Measurements from ENCODE around the gene FNDC3A.

Gene FNDC3A

DNA sequence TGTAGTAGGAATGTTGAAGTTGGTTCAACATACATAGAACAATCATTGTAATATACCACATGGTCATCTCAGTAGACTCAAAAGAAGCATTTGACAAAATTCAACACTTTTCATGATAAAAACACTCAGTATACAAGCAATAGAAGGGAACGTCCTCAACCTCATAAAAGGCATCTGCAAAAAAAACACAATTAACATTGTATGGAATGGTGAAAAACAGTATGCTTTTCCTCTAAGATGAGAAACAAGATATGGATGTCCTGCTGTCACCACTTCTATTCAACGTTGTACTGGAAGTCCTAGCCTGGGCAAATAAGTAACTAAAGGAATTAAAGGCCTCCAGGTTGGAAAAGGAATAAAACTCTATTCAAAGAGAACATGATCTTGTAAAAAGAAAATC lies 54.5 kb downstream of the FNDC3A start:
- no peak overlapping the region for H3K4me3 ChIP-seq (ENCODE audit: low read depth, low read length)
- TF ChIP-seq, protein P1, sequence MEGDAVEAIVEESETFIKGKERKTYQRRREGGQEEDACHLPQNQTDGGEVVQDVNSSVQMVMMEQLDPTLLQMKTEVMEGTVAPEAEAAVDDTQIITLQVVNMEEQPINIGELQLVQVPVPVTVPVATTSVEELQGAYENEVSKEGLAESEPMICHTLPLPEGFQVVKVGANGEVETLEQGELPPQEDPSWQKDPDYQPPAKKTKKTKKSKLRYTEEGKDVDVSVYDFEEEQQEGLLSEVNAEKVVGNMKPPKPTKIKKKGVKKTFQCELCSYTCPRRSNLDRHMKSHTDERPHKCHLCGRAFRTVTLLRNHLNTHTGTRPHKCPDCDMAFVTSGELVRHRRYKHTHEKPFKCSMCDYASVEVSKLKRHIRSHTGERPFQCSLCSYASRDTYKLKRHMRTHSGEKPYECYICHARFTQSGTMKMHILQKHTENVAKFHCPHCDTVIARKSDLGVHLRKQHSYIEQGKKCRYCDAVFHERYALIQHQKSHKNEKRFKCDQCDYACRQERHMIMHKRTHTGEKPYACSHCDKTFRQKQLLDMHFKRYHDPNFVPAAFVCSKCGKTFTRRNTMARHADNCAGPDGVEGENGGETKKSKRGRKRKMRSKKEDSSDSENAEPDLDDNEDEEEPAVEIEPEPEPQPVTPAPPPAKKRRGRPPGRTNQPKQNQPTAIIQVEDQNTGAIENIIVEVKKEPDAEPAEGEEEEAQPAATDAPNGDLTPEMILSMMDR (IDR thresholded peaks at IDR 0.05; ENCODE audit: low read depth, low read length): no peak
- H3K36me3 ChIP-seq: no peaks in the 10 kb centered on the region
- H3K27me3 ChIP-seq (ENCODE audit: insufficient read depth, low read depth, severe bottlenecking): no peaks in the 10 kb centered on the region
- no peak overlapping the region for H3K27ac ChIP-seq
- DNase-seq: no peak
- H3K9me3 ChIP-seq (ENCODE audit: severe bottlenecking): no peaks in the 10 kb centered on the region

DNA sequence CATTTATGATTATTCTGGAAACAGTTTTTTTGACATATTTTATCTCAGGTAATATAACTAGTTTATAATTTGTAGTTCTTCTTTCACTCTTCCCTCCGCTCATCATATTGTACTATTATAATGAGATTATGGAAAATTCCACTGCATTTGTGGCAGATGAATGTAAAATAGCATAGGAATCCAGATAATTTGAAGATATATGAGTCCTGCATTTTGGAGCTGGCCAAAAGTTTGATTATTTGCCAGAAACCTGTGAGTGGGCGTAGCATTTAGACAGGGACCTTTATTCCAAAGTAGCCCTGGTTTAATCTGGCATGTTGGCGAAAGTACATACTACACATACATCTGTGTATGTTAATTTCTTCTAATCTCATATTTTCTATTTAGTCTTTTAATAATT lies 65.2 kb downstream of the FNDC3A start:
- TF ChIP-seq, protein P1 (IDR thresholded peaks at IDR 0.05; ENCODE audit: low read depth, low read length): no peak
- Histone ChIP-seq H3K4me3 (ENCODE audit: low read depth, low read length) (no peak overlapping the region), H3K9me3 (ENCODE audit: severe bottlenecking) (no peaks in the 10 kb centered on the region), H3K36me3 (no peaks in the 10 kb centered on the region), H3K27me3 (ENCODE audit: insufficient read depth, low read depth, severe bottlenecking) (no peaks in the 10 kb centered on the region), H3K27ac (no peak overlapping the region)
- no peak for DNase-seq

DNA sequence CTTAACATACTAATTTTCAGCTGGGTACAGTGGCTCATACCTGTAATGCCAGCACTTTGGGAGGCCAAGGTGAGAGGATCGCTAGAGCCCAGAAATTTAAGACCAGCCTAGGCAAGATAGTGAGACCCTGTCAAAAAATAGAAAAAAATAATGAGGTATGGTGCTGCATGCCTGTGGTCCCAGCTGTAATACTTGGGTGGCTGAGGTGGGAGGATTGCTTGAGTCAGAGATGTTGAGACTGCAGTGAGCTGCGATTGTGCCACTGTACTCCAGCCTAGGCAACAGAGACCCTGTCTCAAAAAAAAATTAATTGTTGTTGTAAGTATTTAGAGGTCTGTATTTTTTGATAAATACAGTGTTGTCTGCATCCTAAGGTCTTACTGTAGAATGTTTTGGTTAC lies 66.8 kb downstream of the FNDC3A start:
- Histone ChIP-seq H3K4me3 (ENCODE audit: low read depth, low read length) (no peak overlapping the region), H3K27me3 (ENCODE audit: insufficient read depth, low read depth, severe bottlenecking) (no peaks in the 10 kb centered on the region), H3K27ac (no peak overlapping the region), H3K36me3 (no peaks in the 10 kb centered on the region), H3K9me3 (ENCODE audit: severe bottlenecking) (no peaks in the 10 kb centered on the region)
- TF ChIP-seq, protein P1 (IDR thresholded peaks at IDR 0.05; ENCODE audit: low read depth, low read length): no peak
- no peak for DNase-seq

DNA sequence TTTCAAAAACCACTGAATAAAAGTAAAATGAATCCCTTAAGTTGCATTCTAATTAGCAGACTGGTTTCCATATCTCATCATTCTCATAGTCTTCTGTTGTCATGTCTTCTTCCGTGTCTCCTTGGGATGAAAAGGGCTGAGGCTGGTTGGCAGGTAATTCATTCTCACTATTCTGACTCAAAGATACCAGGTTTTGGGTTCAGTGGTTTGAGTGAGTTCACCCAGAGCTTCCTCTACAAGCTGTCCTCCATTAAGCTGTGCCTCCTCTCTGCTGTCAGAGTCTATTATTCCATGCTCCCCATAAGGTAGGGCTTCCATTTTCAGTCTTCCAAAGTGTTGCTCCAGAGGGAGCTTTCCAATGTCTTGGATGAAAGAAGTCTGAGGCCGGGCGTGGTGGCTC lies 68.3 kb downstream of the FNDC3A start:
- Histone ChIP-seq H3K36me3 (no peaks in the 10 kb centered on the region), H3K4me3 (ENCODE audit: low read depth, low read length) (no peak overlapping the region), H3K9me3 (ENCODE audit: severe bottlenecking) (no peaks in the 10 kb centered on the region), H3K27ac (no peak overlapping the region), H3K27me3 (ENCODE audit: insufficient read depth, low read depth, severe bottlenecking) (no peaks in the 10 kb centered on the region)
- TF ChIP-seq, protein P1 (IDR thresholded peaks at IDR 0.05; ENCODE audit: low read depth, low read length): no peak
- DNase-seq: no peak

DNA sequence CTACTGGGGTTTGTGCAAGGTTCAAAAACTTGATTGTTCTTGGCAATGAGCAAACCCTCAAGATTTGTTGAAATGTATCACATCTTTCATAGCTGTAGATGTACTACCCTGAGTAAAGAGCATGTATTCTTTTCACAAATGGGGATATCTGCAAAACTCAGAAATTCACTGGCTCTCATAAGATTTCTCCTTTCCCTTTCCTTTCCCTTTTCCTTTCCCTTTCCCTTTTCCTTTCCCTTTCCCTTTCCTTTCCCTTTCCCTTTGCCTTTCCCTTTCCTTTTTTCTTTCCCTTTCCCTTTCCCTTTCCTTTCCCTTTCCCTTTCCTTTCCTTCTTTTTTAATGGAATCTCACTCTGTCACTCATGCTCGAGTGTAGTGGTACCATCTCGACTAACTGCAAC lies 69.1 kb downstream of the FNDC3A start:
- Histone ChIP-seq H3K27me3 (ENCODE audit: insufficient read depth, low read depth, severe bottlenecking) (no peaks in the 10 kb centered on the region), H3K27ac (no peak overlapping the region), H3K4me3 (ENCODE audit: low read depth, low read length) (no peak overlapping the region), H3K9me3 (ENCODE audit: severe bottlenecking) (no peaks in the 10 kb centered on the region), H3K36me3 (no peaks in the 10 kb centered on the region)
- no peak for DNase-seq
- TF ChIP-seq, protein P1 (IDR thresholded peaks at IDR 0.05; ENCODE audit: low read depth, low read length): no peak

DNA sequence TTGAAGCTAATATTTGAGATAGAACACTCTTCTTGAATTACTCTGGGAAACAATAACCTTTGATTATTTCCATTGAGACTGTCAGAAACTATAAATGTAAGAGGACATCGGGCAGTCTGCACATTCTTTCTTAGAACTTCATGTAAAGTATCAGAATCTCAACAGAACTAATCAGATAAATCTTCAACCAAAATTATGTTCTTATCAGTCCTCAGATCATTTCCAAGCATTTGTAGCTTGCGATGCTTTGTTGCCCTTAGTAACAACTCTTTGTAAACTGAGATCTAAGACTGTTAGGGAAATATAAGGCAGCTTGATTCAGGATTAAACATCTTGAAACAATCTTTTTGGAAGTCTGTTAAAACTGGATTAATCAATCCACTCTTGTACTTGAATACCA lies 70.3 kb downstream of the FNDC3A start:
- TF ChIP-seq, protein P1 (IDR thresholded peaks at IDR 0.05; ENCODE audit: low read depth, low read length): no peak
- no peak overlapping the region for H3K27ac ChIP-seq
- no peak for DNase-seq
- H3K36me3 ChIP-seq: no peaks in the 10 kb centered on the region
- H3K9me3 ChIP-seq (ENCODE audit: severe bottlenecking): no peaks in the 10 kb centered on the region
- H3K27me3 ChIP-seq (ENCODE audit: insufficient read depth, low read depth, severe bottlenecking): no peaks in the 10 kb centered on the region
- H3K4me3 ChIP-seq (ENCODE audit: low read depth, low read length): no peak overlapping the region
